SK-N-SH (cell line): ENCODE measurements around the gene ALS2CL. TPM values are rescaled to one million over a fixed set of nuclear protein-coding genes. Genes with fewer than 3 reads are reported as not detected.
A peak's percentile ranks its signal among the peaks of the same experiment; 100 is the strongest.

Experiments used
- FOSL2 ChIP-seq: IDR thresholded peaks from 2 replicates; pipeline ENCODE4 v1.4.0; 2012; ENCODE audit warnings: low read depth, mild to moderate bottlenecking, moderate library complexity, borderline replicate concordance
- GATA2 ChIP-seq: sonication (generic); formaldehyde crosslinking; IDR thresholded peaks from 2 replicates; pipeline ENCODE4 v1.5.0; 2020; ENCODE audit warnings: mild to moderate bottlenecking, missing genetic modification reagents
- IRF3 ChIP-seq: fragments of 150-350 bp; IDR thresholded peaks from 2 replicates; pipeline ENCODE4 v1.6.1; 2016; ENCODE audit warnings: mild to moderate bottlenecking, low read depth, low read length
- NFIC ChIP-seq: IDR thresholded peaks from 2 replicates; pipeline ENCODE4 v1.4.0; 2012; ENCODE audit warnings: borderline replicate concordance
- NRF1 ChIP-seq: IDR thresholded peaks from 2 replicates; pipeline ENCODE4 v1.6.1; 2012; ENCODE audit warnings: low read depth, mild to moderate bottlenecking, low read length
- POLR2AphosphoS5 ChIP-seq: IDR thresholded peaks from 2 replicates; pipeline ENCODE4 v1.6.1; 2012; ENCODE audit warnings: low read depth, low read length
- RCOR1 ChIP-seq: fragments of 150-350 bp; IDR thresholded peaks from 2 replicates; pipeline ENCODE4 v1.6.1; 2017; ENCODE audit warnings: antibody characterized with exemption, low read length
- REST ChIP-seq: IDR thresholded peaks from 2 replicates; pipeline ENCODE4 v1.6.1; 2012; ENCODE audit warnings: mild to moderate bottlenecking, low read depth, low read length, moderate library complexity
- RFX5 ChIP-seq: IDR thresholded peaks from 2 replicates; pipeline ENCODE4 v1.6.1; 2012; ENCODE audit warnings: mild to moderate bottlenecking, improper control_type of control experiment, low read length
- TAF1 ChIP-seq: IDR thresholded peaks from 2 replicates; pipeline ENCODE4 v1.6.1; 2012; ENCODE audit warnings: low read depth, mild to moderate bottlenecking, low read length, moderate library complexity, borderline replicate concordance
- USF2 ChIP-seq: fragments of 150-350 bp; IDR thresholded peaks from 2 replicates; pipeline ENCODE4 v1.6.1; 2017; ENCODE audit warnings: antibody characterized with exemption, low read length, low read depth, borderline replicate concordance
- YY1 ChIP-seq: IDR thresholded peaks from 2 replicates; pipeline ENCODE4 v1.4.0; 2012; ENCODE audit warnings: low read depth, mild to moderate bottlenecking
- polyA plus RNA-seq, 3 experiments: library from polyadenylated mRNA; depleted of rRNA; stranded (reverse); fragments of >200 nt; gene quantifications; 2 replicates each; pipeline ENCODE4 v1.2.3, GENCODE V29; 2012
- TF ChIP-seq, protein P1 (sequence below): IDR thresholded peaks from 2 replicates; pipeline ENCODE4 v1.4.0; 2012; ENCODE audit warnings: low read depth, borderline replicate concordance

The ALS2CL gene
- polyA plus RNA-seq, 1 of the 3 experiments (the other 2 are of a cell fraction) = 0.18 TPM

DNA sequence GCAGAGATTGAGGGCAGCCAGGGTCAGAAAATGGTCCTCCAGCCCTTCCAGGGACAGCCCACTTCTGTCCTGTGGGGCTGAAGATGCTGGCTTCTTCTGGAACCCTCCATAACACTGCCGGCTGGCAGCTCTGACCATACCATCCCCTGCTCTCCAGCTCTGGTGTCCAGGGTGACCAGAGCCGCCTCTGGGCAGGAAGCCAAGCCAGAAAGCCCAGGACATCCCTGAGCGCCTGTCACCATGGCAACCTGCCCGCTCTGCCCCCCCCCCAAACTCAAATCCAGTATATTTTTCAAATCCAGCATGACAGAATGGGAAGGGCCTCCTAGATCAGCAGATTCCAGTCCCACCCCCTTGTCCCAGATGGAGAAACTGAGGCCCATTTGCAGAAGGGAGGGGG, 7.3 kb upstream of the ALS2CL start (continued):
- TF ChIP-seq IRF3 (no peak), GATA2 (CRISPR knock-in tag) (no peak), RCOR1 (peak; percentile 17; the same call in 1 of the 2 replicates), NRF1 (no peak), POLR2AphosphoS5 (no peak), USF2 (no peak), RFX5 (no peak), FOSL2 (no peak), YY1 (no peak), NFIC (no peak), REST (no peak), TAF1 (no peak)
- TF ChIP-seq, protein P1, sequence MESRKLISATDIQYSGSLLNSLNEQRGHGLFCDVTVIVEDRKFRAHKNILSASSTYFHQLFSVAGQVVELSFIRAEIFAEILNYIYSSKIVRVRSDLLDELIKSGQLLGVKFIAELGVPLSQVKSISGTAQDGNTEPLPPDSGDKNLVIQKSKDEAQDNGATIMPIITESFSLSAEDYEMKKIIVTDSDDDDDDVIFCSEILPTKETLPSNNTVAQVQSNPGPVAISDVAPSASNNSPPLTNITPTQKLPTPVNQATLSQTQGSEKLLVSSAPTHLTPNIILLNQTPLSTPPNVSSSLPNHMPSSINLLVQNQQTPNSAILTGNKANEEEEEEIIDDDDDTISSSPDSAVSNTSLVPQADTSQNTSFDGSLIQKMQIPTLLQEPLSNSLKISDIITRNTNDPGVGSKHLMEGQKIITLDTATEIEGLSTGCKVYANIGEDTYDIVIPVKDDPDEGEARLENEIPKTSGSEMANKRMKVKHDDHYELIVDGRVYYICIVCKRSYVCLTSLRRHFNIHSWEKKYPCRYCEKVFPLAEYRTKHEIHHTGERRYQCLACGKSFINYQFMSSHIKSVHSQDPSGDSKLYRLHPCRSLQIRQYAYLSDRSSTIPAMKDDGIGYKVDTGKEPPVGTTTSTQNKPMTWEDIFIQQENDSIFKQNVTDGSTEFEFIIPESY = no peak
